HG03457 (cell line): ENCODE results near the gene PDZD11.
"Not testable (repeated sequence)": the region's sequence is repeated elsewhere in the genome, so short reads cannot be mapped to it uniquely, and the experiment has no call there.

ENCODE experiments used
- ATAC-seq: cut with Tn5 transposase; IDR thresholded peaks from one replicate; pipeline ENCODE4 v1.9.1; 2021; ENCODE audit warnings: moderate number of reproducible peaks; ENCODE audit not compliant: unreplicated experiment

The PDZD11 gene, protein sequence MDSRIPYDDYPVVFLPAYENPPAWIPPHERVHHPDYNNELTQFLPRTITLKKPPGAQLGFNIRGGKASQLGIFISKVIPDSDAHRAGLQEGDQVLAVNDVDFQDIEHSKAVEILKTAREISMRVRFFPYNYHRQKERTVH

DNA sequence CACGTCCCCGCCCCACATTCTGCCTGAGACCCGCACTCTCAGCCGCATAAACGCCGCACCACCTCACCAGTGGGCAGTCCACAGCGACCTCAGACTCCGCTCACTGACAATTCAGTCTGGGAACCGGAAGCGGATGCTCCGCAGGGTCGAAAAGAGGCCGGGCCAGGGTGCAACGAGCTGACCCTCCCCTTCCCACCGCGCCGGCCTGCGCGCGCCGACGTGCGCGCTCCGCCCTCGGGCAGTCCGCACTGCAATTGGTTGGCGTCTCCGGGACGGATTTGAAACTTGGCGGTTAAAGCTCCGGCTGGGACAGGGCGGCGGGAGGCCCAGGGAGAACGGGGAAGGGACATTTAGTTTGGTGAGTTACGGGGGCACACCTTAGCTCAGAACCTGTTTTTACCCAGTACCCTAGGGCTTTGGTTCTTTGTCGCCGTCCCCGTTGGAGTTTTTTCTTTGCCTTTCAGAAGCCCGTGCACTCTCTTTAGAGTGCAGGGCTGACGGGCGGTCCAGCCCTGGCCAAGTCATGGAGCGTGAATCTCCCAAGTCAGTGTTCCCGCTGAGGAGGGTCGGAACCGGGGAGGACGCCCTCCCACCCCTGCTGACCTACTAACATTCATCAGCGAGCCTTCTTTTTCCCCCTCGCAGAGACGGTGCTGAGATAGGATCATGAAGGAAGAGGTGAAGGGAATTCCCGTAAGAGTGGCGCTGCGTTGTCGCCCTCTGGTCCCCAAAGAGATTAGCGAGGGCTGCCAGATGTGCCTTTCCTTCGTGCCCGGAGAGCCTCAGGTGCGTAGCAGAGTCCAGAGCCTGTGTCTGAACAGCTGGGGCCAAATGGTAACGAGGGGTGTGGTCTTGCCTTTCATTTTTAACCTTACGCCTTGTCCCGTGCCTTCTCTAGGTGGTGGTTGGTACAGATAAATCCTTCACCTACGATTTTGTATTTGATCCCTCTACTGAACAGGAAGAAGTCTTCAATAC, at the start of gene PDZD11, which contains the start of gene KIF4A:
Gene PDZD11 (minus strand): TSS at position 135 of the 978 bp plus-strand sequence. CDS start 586 bp downstream, outside the sequence.
Gene KIF4A (plus strand): TSS at position 312 of the 978 bp plus-strand sequence. CDS start 355 bp downstream, at position 667.
- peak; percentile 89 for ATAC-seq

DNA sequence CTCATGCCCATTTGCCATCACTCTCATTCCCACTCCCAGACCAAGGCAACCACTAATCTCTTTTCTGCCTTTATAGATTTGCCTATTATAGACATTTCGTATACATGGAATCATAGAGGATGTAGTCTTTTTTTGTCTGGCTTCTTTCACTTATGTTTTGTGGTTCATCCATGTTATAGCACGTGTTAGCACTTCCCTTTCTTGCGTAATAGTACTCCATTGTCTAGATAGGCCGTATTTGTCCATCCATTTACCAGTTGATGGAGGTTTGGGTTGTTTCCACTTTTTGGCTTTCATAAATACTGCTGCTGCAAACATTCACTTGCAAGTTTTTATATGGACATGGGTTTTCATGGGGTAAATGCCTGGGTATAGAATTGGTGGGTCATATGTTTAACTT, 48.6 kb upstream of the PDZD11 start:
- ATAC-seq, result no peak

DNA sequence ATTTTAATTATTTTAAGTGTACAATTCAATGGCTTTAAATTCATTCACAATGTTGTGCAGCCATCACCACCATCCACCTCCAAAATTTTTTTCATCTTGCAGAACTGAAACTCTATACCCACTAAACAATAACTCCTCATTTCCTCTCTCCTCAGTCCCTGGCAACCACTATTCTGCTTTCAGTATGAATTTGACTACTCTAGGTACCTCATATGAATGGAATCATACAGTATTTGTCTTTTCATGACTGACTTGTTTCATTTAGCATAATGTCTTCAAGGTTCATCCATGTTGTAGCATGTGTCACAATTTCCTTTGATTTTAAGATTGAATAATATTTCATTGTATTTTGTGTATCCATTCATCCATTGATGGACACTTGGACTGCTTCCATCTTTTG, 47.0 kb upstream of the PDZD11 start:
- peak; percentile 99 for ATAC-seq

DNA sequence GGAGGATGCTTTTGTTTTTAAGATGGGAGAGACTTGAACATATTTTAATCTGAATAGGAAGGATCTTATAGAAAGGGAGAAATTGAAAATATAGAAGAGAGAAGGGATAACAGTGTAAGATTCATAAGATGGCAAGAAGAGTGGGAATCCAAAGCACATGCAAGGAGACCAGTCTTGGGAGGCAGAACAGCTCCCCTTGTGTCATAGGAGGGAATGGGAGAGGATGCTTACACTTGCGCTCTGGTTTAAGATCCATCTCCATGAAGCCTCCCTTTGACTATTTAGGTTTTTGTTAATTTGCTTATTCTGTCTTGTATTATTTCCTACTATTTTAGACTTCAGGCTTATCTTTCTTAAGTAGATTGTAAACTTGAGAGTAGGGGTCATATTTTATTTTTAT, 42.9 kb upstream of the PDZD11 start:
- ATAC-seq, result no peak

DNA sequence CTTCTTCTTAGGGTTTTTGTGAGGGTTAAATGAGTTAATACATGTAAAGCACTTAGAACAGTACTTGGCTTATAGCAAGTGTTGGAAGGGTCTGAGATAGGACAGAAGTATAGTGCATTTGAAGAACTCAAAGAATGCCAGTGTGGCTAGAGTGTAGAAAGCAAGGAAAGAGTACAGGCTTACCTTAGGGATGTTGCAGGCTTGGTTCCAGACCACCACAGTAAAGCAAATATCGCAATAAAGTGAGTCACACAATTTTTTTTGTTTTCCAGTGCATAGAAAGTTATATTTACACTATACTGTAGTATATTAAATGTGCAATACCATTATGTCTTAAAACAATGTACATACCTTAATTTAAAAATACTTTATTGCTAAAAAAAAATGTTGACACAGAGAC, 41.4 kb upstream of the PDZD11 start:
- ATAC-seq, result no peak

DNA sequence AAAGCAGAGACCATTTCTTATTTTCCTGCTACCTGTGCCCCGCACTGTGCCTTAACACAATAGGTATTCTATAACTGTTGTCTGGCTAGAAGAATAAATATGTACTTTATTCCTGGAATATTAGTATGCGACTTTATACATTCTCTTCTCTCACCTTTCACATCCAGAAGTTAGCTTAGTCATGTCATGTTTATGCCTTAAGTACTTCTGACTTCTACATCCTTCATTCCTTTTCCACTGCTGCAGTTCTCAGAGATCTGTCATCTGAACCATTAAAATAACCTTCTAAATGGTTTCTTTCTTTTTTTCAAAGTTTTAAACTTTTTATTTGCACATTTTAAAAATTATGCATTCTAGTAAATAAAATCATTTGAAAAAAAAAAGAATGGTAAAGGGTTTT, 34.6 kb upstream of the PDZD11 start:
- ATAC-seq, result no peak

DNA sequence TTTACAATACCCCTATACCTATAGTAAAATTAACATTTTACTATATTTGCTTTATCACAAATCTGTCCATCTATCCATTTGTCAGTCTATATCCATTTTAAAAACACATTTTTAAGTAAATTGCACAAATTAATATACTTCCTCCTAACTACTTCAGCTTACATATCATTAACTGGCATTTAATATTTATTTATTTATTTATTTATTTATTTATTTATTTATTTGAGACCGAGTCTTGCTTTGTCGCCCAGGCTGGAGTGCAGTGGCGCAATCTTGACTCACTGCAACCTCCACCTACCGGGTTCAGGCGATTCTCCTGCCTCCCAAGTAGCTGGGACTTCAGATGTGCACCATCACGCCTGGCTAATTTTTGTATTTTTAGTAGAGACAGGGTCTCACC, 33.9 kb upstream of the PDZD11 start:
- not testable (repeated sequence) for ATAC-seq

DNA sequence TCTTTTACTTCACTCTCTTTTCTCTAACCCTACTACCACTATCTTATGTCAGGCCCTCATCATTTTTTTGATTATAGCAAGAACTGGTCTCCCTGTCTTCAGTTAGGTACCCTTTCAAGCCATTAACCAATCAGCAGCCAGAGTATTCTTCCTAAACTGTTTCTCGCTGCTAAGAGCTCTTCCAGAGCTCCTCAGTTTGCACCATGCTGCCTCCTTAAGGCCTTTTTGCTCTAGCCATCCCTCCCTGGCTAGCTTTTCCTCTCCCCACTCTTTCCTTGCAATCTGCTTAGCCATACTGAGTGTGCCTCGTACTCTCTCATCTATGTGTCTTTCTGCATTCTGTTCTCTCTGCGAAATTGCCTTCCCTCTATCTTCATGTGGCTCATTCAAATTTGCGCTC, 33.1 kb upstream of the PDZD11 start:
- ATAC-seq, result no peak

DNA sequence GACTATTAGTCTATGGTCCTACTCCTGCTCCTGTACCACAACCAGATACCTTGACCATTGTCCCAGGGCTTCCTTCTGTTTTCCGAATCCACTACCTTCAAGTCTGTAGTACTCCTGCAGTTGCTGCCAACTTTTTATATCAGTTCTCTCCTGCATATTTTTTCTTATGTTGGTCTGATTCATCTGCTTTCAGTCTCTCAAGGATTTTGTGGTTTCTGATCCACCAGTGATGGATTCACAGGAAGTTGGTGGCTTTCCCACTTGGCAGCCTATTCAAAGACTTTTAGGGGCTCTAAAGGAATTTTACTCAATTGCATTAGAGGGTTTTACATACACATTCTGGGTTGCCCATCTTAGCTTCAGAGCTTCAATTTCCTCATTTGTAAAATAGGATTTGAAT, 23.8 kb upstream of the PDZD11 start:
- ATAC-seq, result no peak

DNA sequence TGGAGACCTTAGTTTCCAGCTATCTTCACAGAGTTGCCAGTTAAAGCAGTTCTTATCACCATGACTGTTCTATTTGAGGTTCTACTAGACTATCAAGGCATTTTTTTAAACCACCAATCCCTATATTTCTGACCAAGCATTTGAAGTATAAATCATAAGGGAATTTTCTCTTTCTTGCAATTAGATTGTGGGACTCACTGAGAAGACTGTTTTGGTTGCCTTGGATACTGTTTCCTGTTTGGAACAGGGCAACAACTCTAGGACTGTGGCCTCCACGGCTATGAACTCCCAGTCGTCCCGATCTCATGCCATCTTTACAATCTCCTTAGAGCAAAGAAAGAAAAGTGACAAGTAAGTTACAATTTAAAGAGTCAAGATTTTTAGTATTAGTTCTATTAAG, 12.0 kb upstream of the PDZD11 start:
- no peak for ATAC-seq

DNA sequence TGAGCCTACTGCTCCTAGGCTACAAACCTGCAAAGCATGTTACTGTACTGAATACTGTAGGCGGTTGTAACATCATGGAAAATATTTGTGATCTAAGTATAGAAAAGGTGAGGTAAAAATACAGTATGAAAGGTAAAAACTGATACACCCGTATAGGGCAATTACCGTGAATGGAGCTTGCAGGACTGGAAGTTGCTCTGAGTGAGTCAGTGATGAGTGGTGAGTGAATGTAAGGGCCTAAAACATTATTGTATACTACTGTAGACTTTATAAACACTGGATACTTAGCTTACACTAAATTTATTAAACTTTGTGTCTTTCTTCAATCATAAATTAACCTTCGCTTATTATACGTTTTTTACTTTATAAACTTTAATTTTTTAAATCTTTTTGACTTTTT, 3.9 kb upstream of the PDZD11 start:
- no peak for ATAC-seq

DNA sequence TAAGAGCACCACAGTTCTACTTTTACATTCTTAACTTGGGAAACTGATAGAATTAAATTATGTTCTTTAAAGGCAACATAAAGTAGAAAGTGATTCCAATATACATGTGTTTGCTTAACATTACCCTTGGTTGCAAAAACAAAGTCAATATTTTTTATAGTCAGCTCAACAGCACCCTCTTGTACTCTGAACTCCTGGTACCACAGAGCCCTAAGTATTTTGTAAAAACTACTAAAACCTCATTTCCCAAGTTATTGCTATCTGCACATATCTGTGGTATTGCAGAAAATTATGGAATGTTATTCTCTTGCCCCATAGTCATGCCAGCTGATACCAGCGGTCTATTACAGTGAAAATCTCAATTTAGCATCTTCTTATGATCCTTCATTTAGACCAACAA, 3.1 kb upstream of the PDZD11 start:
- ATAC-seq, result no peak

DNA sequence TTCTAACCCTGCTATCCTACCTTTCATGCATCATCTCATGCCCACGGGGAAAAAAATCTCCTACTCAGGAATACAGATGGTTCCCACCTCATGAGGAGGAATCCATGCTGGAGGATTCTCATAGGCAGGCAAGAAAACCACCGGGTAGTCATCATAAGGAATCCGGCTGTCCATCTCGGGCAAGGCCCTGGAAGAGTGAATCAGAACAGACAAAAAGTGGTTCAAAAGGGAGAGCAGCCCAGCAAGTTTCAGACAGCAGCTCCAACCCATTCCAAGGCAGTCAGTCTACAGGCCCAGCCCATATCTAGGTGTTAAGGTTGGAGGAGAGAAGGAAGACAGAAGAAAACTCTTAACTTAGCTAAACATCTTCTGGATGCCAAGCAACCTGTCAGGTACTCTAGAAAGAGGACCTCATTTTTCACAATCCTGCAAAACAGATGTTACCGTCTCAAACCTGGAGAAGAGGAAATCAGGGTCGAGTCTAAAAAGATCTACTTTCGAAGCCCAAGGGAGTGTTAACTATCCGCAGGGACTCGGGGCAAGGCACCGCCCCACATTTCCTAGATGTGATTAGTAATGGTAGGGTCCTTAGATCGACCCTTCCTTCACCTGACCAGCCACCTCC, 447 bp downstream of the PDZD11 start:
- no peak for ATAC-seq

DNA sequence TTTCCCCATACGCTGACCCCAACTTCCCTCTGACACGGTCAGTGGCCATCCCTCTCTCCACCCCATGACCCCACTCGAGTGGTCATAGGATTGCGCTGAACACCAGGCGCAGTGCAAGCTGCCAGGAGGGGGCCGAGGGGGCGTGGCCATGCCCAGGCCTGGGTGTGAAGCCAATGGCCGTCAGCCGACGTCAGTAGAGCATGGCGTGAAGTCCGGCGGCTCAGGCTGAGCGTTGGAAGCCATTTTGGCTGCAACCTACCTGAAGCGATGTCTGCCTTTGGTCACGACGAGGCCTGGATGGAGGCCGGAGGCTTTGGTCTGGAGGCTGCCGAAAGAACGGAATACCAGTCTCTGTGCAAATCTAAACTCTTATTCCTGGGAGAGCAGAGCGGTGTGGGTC, 7.8 kb downstream of the PDZD11 start, which contains the start of gene RAB41:
Gene RAB41 (plus strand): TSS at position 222 of the 400 bp plus-strand sequence. CDS start 46 bp downstream, at position 268.
- ATAC-seq, result no peak

DNA sequence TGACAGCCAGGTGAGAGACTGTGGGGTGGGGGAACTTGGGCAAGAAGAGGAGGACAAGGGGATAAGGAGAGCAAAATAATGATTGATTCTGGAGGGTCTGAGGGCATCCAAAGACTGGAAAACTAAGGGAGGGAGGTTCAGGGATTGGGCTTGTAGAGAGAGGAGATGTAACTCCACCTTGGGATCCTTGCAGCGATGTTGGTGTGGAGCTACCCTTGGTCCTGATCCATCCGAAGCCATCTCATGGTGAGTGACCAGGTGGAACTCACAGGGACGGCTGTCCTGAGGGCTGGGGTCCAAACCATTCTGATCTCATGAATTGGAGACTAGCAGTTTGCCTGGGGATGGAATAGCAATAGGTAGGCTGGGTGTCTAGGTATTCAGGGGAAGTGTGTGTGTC, 9.2 kb downstream of the PDZD11 start:
- ATAC-seq, result no peak

DNA sequence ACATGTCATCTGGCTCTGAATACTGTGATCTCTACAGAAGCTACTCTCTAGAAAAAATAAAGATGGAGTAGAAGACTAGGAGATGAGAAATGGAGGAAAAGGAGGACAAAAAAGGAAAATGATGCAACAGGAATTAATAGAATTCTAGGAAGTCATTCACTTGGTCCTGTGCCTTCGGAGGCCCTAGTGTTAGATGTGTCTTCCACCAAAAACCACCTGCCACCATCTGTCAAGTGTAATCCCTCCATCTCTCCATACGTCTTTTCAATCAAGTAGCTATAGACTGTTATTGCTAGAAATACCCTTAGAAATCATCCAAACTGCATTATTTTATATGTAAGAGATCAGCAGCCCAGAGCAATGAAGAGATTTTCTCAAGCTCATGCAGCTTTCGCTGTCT, 10.6 kb downstream of the PDZD11 start:
- ATAC-seq, result no peak

DNA sequence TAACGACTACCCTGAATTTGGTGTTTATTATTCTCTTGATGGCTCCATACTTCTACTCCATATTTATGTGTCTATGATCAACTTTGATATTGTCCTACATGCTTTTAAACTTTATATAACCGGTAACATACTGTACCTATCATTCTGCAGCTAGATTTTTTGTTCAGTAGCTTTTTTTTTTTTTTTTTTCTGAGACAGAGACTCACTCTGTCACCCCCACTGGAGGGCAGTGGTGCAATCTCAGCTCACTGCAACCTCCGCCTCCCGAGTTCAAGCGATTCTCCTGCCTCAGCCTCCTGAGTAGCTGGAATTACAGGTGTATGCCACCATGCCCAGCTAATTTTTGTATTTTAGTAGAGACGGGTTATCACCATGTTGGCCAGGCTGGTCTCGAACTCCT, 15.7 kb downstream of the PDZD11 start:
- not testable (repeated sequence) for ATAC-seq

DNA sequence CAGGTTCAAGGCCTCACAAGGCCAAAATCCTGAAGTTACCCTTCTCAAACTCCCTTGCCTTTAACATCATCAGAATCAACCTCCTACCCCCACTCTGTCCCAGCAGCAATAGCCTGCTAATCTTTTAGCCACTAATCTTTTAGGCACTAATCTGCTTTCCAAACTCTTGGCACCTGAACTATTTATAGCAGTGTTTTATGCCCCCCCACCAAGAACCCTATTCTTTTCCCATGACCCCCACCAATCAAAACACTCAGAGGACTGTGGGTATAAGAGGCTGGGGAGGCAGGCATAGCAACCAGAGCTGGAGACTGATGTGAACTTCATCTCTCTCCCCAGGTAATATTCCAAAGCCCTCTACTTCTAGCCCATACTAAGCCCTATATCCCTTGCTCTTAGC, 21.7 kb downstream of the PDZD11 start, which contains the start of gene ARR3:
Gene ARR3 (plus strand): TSS at position 301 of the 400 bp plus-strand sequence. CDS start 1,052 bp downstream, outside the sequence.
- no peak for ATAC-seq

DNA sequence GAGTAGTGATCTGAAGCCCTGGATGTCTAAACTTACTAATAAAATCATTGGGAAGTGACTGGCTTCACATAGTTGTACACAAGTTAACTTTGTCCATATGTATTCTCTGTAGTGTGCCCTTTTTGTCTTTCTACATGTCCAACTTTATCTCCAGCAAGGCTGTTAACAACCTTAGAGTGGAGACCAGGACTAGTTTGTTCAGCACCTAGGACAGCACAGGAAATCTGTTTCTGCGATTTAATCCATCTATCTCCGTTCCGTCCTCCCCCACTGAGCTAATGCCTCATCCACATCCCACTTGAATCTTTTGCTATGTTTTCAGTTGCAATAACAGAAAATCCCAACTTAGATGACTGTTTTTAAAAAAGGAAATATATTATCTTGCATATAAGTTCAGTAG, 24.9 kb downstream of the PDZD11 start:
- no peak for ATAC-seq

DNA sequence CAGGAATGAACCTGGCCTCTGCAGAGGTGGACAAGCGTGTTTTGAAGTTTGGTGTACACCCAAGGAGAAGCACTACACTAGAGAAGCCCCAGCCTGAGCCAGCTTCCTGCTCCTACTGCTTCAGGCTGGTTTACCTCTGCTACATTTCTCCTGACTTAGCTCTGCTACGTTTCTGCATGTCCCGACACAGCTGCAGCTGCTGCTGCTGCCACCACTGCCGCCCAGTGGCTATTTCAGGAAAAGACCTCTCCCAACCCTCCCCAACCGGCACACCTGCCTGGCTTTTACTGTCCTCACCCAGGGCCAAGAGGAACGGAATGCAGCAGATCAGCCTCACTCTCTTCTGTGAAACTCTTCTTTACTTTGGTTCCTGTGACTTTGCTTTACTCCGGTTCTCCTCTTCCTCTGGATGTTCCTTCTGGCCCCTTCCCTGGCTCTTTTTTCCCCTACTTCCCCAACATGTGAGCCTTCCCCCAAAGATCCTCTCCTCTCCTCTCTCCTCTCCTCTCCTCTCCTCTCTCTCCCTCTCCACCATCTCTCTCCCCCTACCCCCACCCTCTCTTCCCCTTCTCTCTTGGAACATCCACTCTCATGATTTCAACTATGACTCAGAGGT, 26.7 kb downstream of the PDZD11 start:
- no peak for ATAC-seq

DNA sequence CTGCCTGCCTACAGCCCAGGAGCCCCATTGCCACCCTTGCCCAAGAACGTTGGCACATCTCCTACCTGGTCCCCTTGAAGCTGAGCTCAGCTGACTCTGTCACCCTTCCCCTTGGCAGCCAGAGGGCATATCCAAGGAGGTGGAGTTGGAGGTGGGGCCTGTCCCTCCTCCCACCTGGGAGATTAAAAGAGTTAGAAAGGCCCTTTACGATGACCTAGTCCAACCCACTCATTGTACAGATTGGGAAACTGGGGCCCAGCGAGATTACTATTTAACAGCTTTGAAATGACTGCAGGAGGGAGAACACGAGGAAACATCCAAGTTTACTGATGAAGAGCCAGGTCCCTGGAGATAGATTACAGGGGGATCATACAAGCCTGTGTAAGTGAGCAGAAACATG, 29.6 kb downstream of the PDZD11 start, which contains the start of gene P2RY4:
Gene P2RY4 (minus strand): TSS at position 101 of the 400 bp plus-strand sequence. CDS start 580 bp downstream, outside the sequence.
- ATAC-seq, result no peak
